Measurements from ENCODE around the gene HOXC5. TPM values are rescaled to one million over a fixed set of nuclear protein-coding genes. Genes with fewer than 3 reads are reported as not detected.

Gene HOXC5
- total RNA-seq, 1 experiment from 2014 or later: not detected

DNA sequence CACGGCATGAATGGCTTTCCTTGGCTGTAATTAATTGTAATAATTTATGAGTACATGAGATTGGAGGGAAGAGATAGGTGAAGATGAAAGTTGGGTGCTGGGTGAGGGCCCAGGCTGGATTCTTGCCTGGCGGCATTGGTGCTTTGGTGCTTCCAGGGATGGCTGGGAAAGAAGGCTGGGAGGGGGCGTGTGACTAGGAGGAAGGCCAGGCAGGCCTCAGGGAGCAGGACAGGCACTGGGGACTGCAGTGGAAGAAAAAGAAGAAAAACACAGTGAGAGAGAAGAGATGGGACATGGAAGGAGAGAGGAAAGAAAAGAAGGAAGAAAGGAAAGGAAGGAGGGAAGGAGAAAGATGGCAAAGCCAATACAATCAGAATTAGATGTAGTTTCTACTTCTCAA lies 29.2 kb upstream of the HOXC5 start:
- H3K36me3 Mint-ChIP-seq (ENCODE audit: insufficient read depth in 1 of 3, low read depth in 3 of 3): no peaks in the 10 kb centered on the region
- H2BK12ac ChIP-seq (ENCODE audit: insufficient read length, low read depth, low read length): no peak overlapping the region
- no peak overlapping the region for H3K9ac ChIP-seq (ENCODE audit: extremely low read depth, insufficient read length, low read length)
- no peaks in the 10 kb centered on the region for H3K4me1 ChIP-seq (ENCODE audit: insufficient read depth, low read length)
- H3K56ac ChIP-seq (ENCODE audit: insufficient read length, low read depth, low read length): no peak overlapping the region
- WGBS (ENCODE audit: extremely low coverage, insufficient read length, low lambda C conversion rate): no CpG with 5 or more reads among the region's 3 CpGs
- H3K79me1 ChIP-seq (ENCODE audit: insufficient read depth, low read depth, low read length, poor library complexity, severe bottlenecking): no peaks in the 10 kb centered on the region
- TF ChIP-seq CTCF (conservative IDR thresholded peaks at IDR 0.05): no peak
- no peak overlapping the region for H2BK120ac ChIP-seq (ENCODE audit: low read depth, low read length, poor library complexity, severe bottlenecking)
- H3K9me3 Mint-ChIP-seq: peaks cover 4 to 9% of the 10 kb centered on the region in 2 experiments; a peak in 3 of 5 replicates
- H2BK5ac ChIP-seq (ENCODE audit: insufficient read length, low read length): no peak overlapping the region
- H3K4ac ChIP-seq (ENCODE audit: low read depth, low read length): no peak overlapping the region
- H3K4me1 Mint-ChIP-seq: peaks cover 4 to 10% of the 10 kb centered on the region in 2 experiments; a peak in 3 of 4 replicates
- no peak overlapping the region; a peak in 1 of 5 replicates for H3K4me3 Mint-ChIP-seq
- H3K27me3 ChIP-seq (ENCODE audit: insufficient read depth, low read length): peaks cover 97% of the 10 kb centered on the region
- no peak overlapping the region for H2AK5ac ChIP-seq (ENCODE audit: insufficient read length, low read length)
- no peak overlapping the region for H3T11ph ChIP-seq (ENCODE audit: low read length)
- H3K23me2 ChIP-seq (ENCODE audit: insufficient read length, low read depth, low read length, poor library complexity, severe bottlenecking): no peaks in the 10 kb centered on the region
- no peaks in the 10 kb centered on the region for H3K79me2 ChIP-seq (ENCODE audit: insufficient read depth, low read length)
- H4K5ac ChIP-seq (ENCODE audit: insufficient read length, low read depth, low read length): no peak overlapping the region
- no peak overlapping the region for H2BK20ac ChIP-seq (ENCODE audit: low read depth, low read length, poor library complexity, severe bottlenecking)
- H3K18ac ChIP-seq (ENCODE audit: insufficient read length, low read depth, low read length): no peak overlapping the region
- H2BK15ac ChIP-seq (ENCODE audit: low read depth, low read length): no peak overlapping the region
- peaks cover 100% of the 10 kb centered on the region for H3K27me3 Mint-ChIP-seq (ENCODE audit: low read depth)
- no peak overlapping the region for H3K27ac ChIP-seq (ENCODE audit: insufficient read length, low read depth, low read length)
- no peak overlapping the region for H4K91ac ChIP-seq (ENCODE audit: insufficient read length, low read depth, low read length)
- DNase-seq: no peak
- H3K4me2 ChIP-seq (ENCODE audit: insufficient read depth, insufficient read length, low read length): no peak overlapping the region
- H3K23ac ChIP-seq (ENCODE audit: insufficient read length, low read depth, low read length): no peak overlapping the region
- no peak overlapping the region for H3K27ac Mint-ChIP-seq
- no peak overlapping the region for H3K14ac ChIP-seq (ENCODE audit: insufficient read depth, low read length)
- H2AFZ ChIP-seq (ENCODE audit: low read length): no peak overlapping the region
- H4K20me1 ChIP-seq (ENCODE audit: control insufficient read depth, insufficient read depth, insufficient read length): no peaks in the 10 kb centered on the region
- H4K8ac ChIP-seq (replicated peaks; ENCODE audit: insufficient read length, low read depth, low read length): no peak overlapping the region
- H3K9me3 ChIP-seq (ENCODE audit: control insufficient read depth, low read depth, low read length): no peaks in the 10 kb centered on the region
